ENCODE results near the gene THBS1. TPM values are rescaled to one million over a fixed set of nuclear protein-coding genes. Genes with fewer than 3 reads are reported as not detected.

Gene THBS1
- total RNA-seq, 1 donor from 2014 or later, result 849 TPM

- TF ChIP-seq CTCF (IDR thresholded peaks at IDR 0.05), result no peak
- Mint-ChIP-seq H3K36me3 (ENCODE audit: unreplicated experiment) (no peaks in the 10 kb centered on the region), H3K4me3 (ENCODE audit: unreplicated experiment) (no peak overlapping the region), H3K4me1 (ENCODE audit: unreplicated experiment) (peaks cover 30% of the 10 kb centered on the region), H3K27me3 (ENCODE audit: unreplicated experiment) (no peaks in the 10 kb centered on the region), H3K9me3 (ENCODE audit: unreplicated experiment) (no peaks in the 10 kb centered on the region), H3K27ac (ENCODE audit: unreplicated experiment) (no peak overlapping the region)
- DNase-seq (ENCODE audit: extremely low spot score, unreplicated experiment), result no peak
Observed at GRCh38 chr15:39646425-39646824, 65.5 kb downstream of the THBS1 start.

Other genes with a start within 250 kb of the THBS1 start
- 0.31 and 0.54 TPM in 2 replicates for gene FSIP1, start 201.8 kb downstream of the THBS1 start, total RNA-seq

Data from osteocyte (in vitro differentiated cells).